HG03469 (cell line): ENCODE results near the gene TNS3.

Experiments
- ATAC-seq: cut with Tn5 transposase; IDR thresholded peaks from one replicate; pipeline ENCODE4 v1.9.1; 2021; ENCODE audit warnings: mild to moderate bottlenecking, moderate library complexity, moderate number of reproducible peaks; ENCODE audit not compliant: unreplicated experiment

Gene TNS3

GRCh38 chr7:47583739-47584535 is 2.0 kb upstream of the TNS3 start:
- ATAC-seq: no peak

- ATAC-seq: no peak
Observed at GRCh38 chr7:47582764-47583738, 1.1 kb upstream of the TNS3 start.

- ATAC-seq: no peak
Observed at GRCh38 chr7:47581438-47581803, 490 bp downstream of the TNS3 start.

- ATAC-seq: no peak
Observed at GRCh38 chr7:47580811-47581331, 1.0 kb downstream of the TNS3 start.

- no peak for ATAC-seq
Observed at GRCh38 chr7:47580175-47580706, 1.7 kb downstream of the TNS3 start.

- ATAC-seq: no peak
Observed at GRCh38 chr7:47579458-47579857, 2.5 kb downstream of the TNS3 start.

GRCh38 chr7:47578579-47579270 is 3.2 kb downstream of the TNS3 start:
- ATAC-seq: no peak

GRCh38 chr7:47577321-47577919 is 4.5 kb downstream of the TNS3 start:
- no peak for ATAC-seq

- ATAC-seq: no peak
Observed at GRCh38 chr7:47576866-47577306, 5.0 kb downstream of the TNS3 start.

GRCh38 chr7:47576031-47576865 is 5.7 kb downstream of the TNS3 start:
- no peak for ATAC-seq

- ATAC-seq: peak; percentile 79
Observed at GRCh38 chr7:47574482-47575329, 7.2 kb downstream of the TNS3 start.

- no peak for ATAC-seq
Observed at GRCh38 chr7:47573758-47574481, 8.0 kb downstream of the TNS3 start.

- no peak for ATAC-seq
Observed at GRCh38 chr7:47572939-47573757, 8.8 kb downstream of the TNS3 start.

- no peak for ATAC-seq
Observed at GRCh38 chr7:47572094-47572445, 9.8 kb downstream of the TNS3 start.

- no peak for ATAC-seq
Observed at GRCh38 chr7:47571331-47572093, 10.4 kb downstream of the TNS3 start.

- ATAC-seq: no peak
Observed at GRCh38 chr7:47570649-47571050, 11.3 kb downstream of the TNS3 start.
